Mucosa of descending colon (tissue), 3 donors: ENCODE data around the gene KCNH3. TPM values are rescaled to one million over a fixed set of nuclear protein-coding genes. Genes with fewer than 3 reads are reported as not detected.
A peak's percentile ranks its signal among the peaks of the same experiment; 100 is the strongest.

ENCODE experiments used
- ATAC-seq: fragments of 200-7000 bp; cut with Tn5 transposase; one replicate; pipeline ENCODE4 v1.9.1; 2020; ENCODE audit warnings: mild to moderate bottlenecking, moderate library complexity
- DNase-seq, 3 donors: peaks; one replicate each; pipeline ENCODE4 v3.0.0-alpha.2; 2020
- H3K36me3 ChIP-seq: fragments of 200-600 bp; one replicate; pipeline ENCODE4 v1.8.0; 2021; ENCODE audit warnings: low read depth, mild to moderate bottlenecking
- H3K4me1 ChIP-seq: fragments of 200-600 bp; one replicate; pipeline ENCODE4 v1.8.0; 2021; ENCODE audit warnings: low read depth, mild to moderate bottlenecking
- H3K4me3 ChIP-seq: fragments of 200-600 bp; one replicate; pipeline ENCODE4 v1.8.0; 2021; ENCODE audit warnings: mild to moderate bottlenecking
- H3K9me3 ChIP-seq: fragments of 200-600 bp; one replicate; pipeline ENCODE4 v1.8.0; 2021; ENCODE audit warnings: mild to moderate bottlenecking
- intact Hi-C, 2 donors: fragments of 100-400 bp; cut with DNase I in 1 of 2; cut with micrococcal nuclease in 1 of 2; formaldehyde crosslinking; loops; one replicate each; pipeline versions ENCODE4 v1.11.0 to v1.11.1; 2022; cut with DNase I, micrococcal nuclease
- total RNA-seq, 3 donors: library from RNA; stranded (reverse); fragmentation: NEBNext Ultra II Directional in 2 of 3; extraction: Animal tissue kit (Norgen Biotek cat#: 25700) in 2 of 3; gene quantifications; one replicate each; pipeline versions ENCODE4 v1.2.1 to v1.2.4, GENCODE V29; 2021 to 2023
- TF ChIP-seq, protein P1 (sequence below): fragments of 200-600 bp; IDR thresholded peaks from one replicate; pipeline ENCODE4 v1.8.0; 2022; ENCODE audit warnings: antibody characterized with exemption, mild to moderate bottlenecking
- donor health status: DM: no; HTN: no; CAD: no; lungs with moderate emphysema.
- donor health status: DM: no; HTN: no; CAD: no.
- donor health status: DM: no; HTN: yes; CAD: no.

KCNH3 gene
- total RNA-seq, 3 donors from 2014 or later, result 0.13 to 0.19 TPM; not detected in 1

DNA sequence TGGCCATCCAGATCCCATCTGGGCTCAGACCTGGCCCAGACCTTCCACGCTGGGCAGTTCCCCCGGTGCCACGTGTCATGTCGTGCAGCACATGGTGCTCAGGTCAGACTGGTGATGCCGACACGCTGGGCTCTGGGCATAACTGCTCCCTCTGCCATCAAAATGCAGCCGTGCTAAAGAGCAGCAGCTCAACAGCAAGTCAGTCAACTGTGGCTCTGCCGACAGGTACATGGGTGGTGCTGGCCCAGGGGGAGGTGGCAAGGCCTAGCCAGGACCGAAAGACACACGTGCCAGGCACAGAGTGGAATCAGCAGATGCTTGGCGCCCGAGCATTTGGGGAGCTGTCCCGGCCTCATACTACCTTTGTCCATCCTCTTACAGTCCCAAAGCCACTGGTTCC lies 27.5 kb downstream of the KCNH3 start:
- intact Hi-C loops, result no loop called here
- no peak for ATAC-seq
- H3K4me3 ChIP-seq, result no peak overlapping the region

GRCh38 chr12:49567302-49567610 lies 28.4 kb downstream of the KCNH3 start:
- intact Hi-C loops, result no loop called here
- peaks cover 15% of the 10 kb centered on the region for H3K4me1 ChIP-seq
- H3K9me3 ChIP-seq, result no peaks in the 10 kb centered on the region
- TF ChIP-seq, protein P1, sequence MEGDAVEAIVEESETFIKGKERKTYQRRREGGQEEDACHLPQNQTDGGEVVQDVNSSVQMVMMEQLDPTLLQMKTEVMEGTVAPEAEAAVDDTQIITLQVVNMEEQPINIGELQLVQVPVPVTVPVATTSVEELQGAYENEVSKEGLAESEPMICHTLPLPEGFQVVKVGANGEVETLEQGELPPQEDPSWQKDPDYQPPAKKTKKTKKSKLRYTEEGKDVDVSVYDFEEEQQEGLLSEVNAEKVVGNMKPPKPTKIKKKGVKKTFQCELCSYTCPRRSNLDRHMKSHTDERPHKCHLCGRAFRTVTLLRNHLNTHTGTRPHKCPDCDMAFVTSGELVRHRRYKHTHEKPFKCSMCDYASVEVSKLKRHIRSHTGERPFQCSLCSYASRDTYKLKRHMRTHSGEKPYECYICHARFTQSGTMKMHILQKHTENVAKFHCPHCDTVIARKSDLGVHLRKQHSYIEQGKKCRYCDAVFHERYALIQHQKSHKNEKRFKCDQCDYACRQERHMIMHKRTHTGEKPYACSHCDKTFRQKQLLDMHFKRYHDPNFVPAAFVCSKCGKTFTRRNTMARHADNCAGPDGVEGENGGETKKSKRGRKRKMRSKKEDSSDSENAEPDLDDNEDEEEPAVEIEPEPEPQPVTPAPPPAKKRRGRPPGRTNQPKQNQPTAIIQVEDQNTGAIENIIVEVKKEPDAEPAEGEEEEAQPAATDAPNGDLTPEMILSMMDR, result no peak
- H3K36me3 ChIP-seq, result peaks cover 7% of the 10 kb centered on the region
- DNase-seq (no peak), ATAC-seq (peak; percentile 14)
- peak overlapping the region; percentile 75 for H3K4me3 ChIP-seq

More for the DNA sequence above, 27.5 kb downstream of the KCNH3 start:
- Histone ChIP-seq H3K9me3 (no peaks in the 10 kb centered on the region), H3K4me1 (peaks cover 15% of the 10 kb centered on the region), H3K36me3 (peaks cover 10% of the 10 kb centered on the region)
- TF ChIP-seq, protein P1, result no peak
- no peak for DNase-seq

DNA sequence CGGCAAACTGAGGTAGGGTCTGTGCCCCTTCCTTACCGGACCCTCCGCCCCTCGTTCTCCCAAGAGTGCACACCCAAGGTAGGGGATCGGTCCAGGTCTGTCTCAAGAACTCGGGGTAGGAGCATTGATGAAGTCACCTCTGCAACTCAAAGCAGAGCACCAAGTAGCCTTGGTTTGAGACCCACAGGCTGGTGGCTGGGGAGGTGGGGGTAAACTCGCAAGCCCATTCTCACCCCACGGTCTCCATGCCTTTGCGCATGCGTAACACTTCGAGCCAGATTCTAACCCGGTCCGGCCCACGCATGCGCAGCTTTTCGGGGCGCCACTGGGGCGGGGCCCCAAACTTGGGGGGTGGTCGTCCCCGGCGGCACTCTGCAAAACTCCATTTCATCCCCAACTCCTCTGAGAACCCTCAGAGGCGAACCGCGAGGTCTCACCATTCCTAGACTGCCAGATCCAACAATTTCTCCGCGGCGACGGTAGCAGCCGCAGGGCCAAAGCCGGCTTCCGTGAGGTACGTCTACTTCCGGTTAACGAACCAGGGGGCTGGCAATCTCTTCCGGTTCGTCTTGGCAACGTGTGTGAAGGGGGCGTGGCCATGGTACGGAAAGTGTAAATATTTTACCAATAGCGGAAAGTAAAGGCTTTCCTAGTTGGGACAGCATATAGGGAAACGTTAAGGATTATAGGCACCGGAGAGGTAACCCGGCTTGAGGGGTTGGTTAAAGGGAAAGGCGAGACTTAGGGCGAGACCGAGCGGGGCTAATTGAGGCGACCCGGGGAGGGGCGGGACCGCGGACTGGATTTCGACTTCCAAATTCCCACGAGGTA lies 29.0 kb downstream of the KCNH3 start, which contains the start of gene MCRS1:
TSS of gene MCRS1 (minus strand) at position 532 of the 831 bp plus-strand sequence. CDS start 1,411 bp downstream, outside the sequence.
- peak; percentile 90 to 97 (median 91) for DNase-seq
- Histone ChIP-seq H3K36me3 (peaks cover 6% of the 10 kb centered on the region), H3K9me3 (no peaks in the 10 kb centered on the region), H3K4me1 (peaks cover 15% of the 10 kb centered on the region), H3K4me3 (peak within 1 kb of the TSS; percentile 75)
- peak; percentile 98 for ATAC-seq
- TF ChIP-seq, protein P1, result no peak
- intact Hi-C loops, result no loop called here

- intact Hi-C loops, result no loop called here
- ATAC-seq, result peak; percentile 6
Observed at GRCh38 chr12:49568442-49569162, 29.8 kb downstream of the KCNH3 start.

GRCh38 chr12:49577589-49578315 lies 38.9 kb downstream of the KCNH3 start:
- no peaks in the 10 kb centered on the region for H3K4me1 ChIP-seq
- ATAC-seq (no peak), DNase-seq (no peak)
- H3K36me3 ChIP-seq, result no peaks in the 10 kb centered on the region
- no peaks in the 10 kb centered on the region for H3K9me3 ChIP-seq
- intact Hi-C loops, result no loop called here
- H3K4me3 ChIP-seq, result no peak overlapping the region
- TF ChIP-seq, protein P1, result no peak

More at GRCh38 chr12:49568442-49569162, 29.8 kb downstream of the KCNH3 start:
- peaks cover 15% of the 10 kb centered on the region for H3K4me1 ChIP-seq
- peak overlapping the region; percentile 75 for H3K4me3 ChIP-seq
- no peaks in the 10 kb centered on the region for H3K9me3 ChIP-seq
- no peak for DNase-seq
- H3K36me3 ChIP-seq, result no peaks in the 10 kb centered on the region
- TF ChIP-seq, protein P1, result no peak
